Stimulated activated CD4-positive, alpha-beta T cell treated with anti-CD3 and anti-CD28 coated beads, Interleukin-1b, Interleukin-23, amount 100 ng/mL, for 48 hours (primary cell): ENCODE measurements around the gene CASP5.
A peak's percentile ranks its signal among the peaks of the same experiment; 100 is the strongest.
"Not testable (repeated sequence)": the region's sequence is repeated elsewhere in the genome, so short reads cannot be mapped to it uniquely, and the experiment has no call there.

ENCODE experiments used
- DNase-seq: peaks from one replicate; pipeline ENCODE4 v3.0.0-alpha.2; 2020

Gene CASP5

GRCh38 chr11:105023003-105023402 lies at the start of gene CASP5:
CASP5 (minus strand) TSS chr11:105023168; CDS start chr11:105023136, 32 bp downstream.
- DNase-seq: no peak

GRCh38 chr11:105072080-105072479 lies 49.1 kb upstream of the CASP5 start:
- not testable (repeated sequence) for DNase-seq

DNA sequence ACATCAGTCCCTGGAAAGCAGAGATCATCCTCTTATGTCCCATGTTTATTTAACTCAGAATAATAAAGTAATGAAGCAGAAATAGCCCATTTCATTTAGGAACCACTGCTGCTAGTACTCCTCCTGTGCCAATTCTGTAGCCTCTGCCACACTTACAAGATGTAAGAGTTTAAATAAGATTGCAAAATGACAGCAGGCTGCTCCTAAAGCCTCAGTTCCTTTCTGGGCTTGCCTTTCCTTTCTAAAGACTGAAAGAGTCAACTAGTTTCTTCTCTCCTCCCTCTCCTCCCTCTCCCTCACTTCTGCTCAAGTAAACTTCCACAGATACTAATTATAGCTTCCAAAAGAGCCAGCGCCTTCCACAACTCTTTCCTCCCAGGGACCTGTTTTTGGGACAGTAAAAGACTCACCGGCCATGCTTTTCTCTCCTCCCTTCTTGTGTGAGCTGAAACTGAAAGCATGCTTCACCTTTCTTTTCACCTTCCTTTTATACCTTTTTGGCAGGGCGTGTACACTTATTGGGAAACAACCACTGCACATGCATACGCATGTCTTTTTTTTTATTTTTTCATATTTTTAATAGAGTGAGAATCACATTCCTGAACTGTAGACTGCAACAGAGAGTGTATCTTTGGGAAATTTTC lies 48.2 kb upstream of the CASP5 start:
- no peak for DNase-seq

- DNase-seq: no peak
Observed at GRCh38 chr11:105070306-105070705, 47.3 kb upstream of the CASP5 start.

GRCh38 chr11:105069749-105070148 lies 46.8 kb upstream of the CASP5 start:
- not testable (repeated sequence) for DNase-seq

- DNase-seq: not testable (repeated sequence)
Observed at GRCh38 chr11:105063245-105063941, 40.4 kb upstream of the CASP5 start.

DNA sequence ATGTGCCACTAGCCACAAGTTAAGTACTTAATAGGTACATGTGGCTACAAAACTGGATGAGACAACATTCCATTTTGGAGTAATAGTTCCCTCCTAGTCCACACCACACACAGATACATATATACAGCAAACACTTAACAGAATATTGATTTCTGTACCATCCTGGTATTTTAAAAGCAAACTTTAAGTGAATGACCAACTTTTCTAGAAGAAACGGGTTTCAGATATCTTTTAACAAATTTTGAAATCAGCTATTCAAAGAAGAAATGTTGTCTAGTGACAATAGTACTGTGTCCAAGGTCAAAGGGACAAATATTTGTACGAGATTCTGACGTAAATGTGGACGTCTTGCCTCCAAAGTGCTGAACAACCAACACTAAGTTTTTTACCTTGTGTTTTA lies 34.5 kb upstream of the CASP5 start:
- no peak for DNase-seq

DNA sequence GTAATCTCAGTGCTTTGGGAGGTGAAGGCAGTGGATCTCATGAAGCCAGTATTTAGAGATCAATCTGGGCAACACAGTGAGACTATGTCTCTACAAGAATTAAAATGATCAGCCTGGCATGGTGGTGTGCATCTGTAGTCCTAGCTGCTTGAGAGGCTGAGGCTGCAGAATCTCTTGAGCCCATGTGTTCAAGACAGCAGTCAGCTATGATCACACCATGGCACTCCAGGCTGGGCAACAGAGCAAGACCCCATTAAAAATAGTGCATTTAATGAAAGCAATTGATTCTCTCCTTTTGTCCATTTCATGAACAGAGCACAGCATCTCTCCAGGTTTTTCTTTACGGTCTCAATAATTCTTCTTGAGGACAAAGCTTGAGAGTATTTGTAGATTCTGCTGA lies 33.5 kb upstream of the CASP5 start:
- DNase-seq: no peak

- no peak for DNase-seq
Observed at GRCh38 chr11:105054723-105055493, 31.9 kb upstream of the CASP5 start.

DNA sequence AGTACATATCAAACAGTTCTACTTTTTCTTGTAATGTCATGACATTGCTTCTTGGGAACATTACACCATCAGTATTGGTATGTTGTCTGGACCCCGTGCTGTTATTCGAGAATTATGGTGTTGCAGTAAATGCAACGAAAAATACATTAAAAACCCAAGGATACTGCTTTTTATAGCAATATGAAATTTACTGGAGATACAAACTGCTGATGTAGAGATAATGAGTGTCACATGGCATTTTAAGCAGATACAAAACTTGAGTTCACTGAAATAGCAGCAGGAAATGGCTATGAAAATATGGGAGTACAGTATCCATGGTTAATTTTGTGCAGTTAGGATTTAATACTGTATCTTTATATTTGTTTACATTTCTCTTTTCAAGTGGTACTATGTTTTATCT lies 29.5 kb upstream of the CASP5 start:
- DNase-seq: no peak

DNA sequence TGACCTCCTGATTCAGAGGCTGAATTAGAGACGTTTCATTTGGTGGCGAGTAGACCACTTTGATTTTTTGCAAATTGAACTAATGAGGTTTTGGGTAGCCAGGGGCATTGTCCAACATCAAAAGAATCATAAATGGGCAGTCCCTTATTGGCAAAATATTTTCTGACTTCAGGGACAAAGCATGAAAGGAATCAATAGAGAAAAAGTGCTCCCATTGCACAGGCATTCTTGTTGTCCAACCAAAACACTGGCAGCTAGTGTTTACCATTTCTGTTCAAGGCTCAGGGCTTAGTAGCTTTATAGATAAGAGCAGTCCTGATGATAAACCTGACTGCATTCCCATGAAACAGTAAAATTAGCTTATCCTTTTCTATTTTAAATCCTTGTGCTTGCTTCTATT lies 28.6 kb upstream of the CASP5 start:
- no peak for DNase-seq

DNA sequence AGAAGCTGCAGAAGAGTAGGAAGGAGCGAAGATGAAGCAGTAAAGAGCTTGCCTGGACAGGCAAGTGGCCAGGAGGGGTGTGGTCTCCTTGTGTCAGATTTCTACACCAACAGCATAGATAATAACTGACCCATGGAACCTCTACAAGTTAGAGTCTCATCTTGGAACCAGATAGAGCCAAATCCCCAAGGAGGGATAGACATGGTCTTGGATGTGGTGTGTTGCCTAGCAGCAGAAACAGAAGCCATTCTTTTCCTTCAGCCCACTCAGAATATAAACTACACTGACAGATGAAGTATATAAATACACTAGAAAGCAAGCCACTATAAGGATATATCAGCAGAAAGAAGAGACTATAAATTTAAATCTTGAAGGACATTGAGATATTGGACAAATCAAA lies 26.5 kb upstream of the CASP5 start:
- no peak for DNase-seq

- DNase-seq: no peak
Observed at GRCh38 chr11:105046898-105047579, 24.1 kb upstream of the CASP5 start.

GRCh38 chr11:105045676-105046296 lies 22.8 kb upstream of the CASP5 start:
- no peak for DNase-seq

GRCh38 chr11:105044557-105045524 lies 21.9 kb upstream of the CASP5 start, which contains the start of gene CARD16:
CARD16 (minus strand) TSS chr11:105045335; CDS start chr11:105045297, 38 bp downstream.
- DNase-seq: peak; percentile 21

- DNase-seq: no peak
Observed at GRCh38 chr11:105042178-105042577, 19.2 kb upstream of the CASP5 start.

DNA sequence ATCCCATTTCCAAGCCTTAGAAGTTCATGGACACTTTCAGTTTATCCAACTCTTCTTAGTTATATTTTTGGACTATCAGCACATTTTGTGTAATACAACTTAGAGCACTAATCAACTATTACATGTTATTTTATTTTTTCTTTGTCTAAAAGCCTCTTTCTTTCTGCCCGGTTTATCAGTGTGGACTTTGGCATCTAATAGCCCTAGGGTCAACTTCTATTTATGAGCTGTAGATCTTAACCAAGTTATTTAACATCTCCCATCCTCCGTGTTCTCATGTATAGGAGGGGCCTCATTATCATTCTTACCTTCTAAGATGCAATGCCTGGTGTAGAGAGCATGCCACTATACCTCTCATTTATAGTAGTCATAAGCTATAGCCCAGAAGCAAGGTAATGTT lies 17.7 kb upstream of the CASP5 start:
- no peak for DNase-seq

DNA sequence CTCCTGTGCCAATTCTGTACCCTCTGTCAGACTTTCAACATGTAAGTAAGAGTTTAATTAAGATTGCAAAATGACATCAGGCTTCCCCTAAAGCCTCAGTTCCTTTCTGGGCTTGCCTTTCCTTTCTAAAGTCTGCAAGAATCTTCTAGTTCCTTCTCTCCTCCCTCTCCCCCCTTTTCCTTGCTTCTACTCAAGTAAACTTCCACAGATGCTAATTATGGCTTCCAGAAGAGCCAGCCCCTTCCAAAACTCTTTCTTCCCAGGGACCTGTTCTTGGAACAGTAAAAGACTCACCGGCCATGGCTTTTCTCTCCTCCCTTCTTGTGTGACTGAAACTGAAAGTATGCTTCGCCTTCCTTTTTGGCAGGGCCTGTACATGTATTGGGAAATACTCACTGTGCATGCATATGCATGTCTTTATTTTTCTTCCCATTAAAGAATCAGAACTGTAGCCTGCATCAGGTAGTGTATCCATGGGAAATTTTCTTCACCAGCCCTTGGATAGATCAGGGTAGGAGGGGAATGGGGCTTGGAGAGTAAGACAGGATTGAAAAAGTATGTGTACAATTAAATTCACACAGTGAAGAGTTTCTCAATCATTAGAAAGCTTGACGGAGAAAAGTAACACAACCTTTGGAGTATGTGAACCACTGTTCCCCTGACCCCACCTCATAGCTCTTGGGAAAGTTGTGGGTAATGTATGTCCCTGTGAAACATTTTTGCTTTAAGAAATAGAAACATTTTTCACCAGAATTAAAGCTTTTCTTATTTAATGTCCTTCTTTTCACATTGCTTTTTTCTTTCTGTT lies 12.0 kb upstream of the CASP5 start, which contains the start of gene CASP1:
Gene CASP1, minus strand, starts transcription at position 332 of the 808 bp plus-strand sequence. Its CDS starts 31 bp downstream, at position 301.
- DNase-seq: peak; percentile 14

DNA sequence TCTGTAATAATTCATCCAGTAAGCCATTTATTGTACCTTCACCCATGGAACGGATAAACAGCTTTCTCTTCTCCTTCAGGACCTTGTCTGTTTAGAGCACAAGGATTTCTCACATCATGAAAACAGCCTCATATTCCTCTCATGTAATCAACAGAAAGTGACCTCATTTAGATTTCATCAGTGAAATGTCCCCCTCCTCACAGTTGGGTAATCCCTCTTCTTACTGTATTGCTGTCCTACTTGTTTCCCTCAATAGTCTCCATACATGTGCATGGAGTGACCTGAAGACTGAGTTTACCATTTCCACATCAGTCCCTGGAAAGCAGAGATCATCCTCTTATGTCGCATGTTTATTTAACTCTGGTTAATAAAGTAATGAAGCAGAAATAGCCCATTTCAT lies 11.4 kb upstream of the CASP5 start:
- not testable (repeated sequence) for DNase-seq

DNA sequence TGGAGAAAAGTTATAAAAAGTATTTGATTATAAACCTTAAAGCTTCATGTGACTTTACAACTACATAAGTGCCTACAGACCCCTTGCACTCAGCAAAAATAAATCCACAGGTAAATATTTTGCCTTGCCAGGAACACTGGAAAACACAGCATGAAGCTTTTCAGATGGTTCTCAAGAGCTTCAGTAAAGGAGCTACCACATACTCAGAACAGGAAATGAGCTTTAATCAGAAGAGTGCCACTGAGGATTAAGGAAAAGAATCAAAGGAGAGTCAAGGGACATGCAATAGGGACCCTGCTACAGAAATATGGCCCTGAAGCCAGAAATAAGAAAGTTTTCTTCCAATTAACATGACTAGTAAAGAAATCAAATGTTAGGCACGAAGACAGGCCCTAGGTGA lies 10.8 kb upstream of the CASP5 start:
- no peak for DNase-seq
